ENCODE results near the gene UGT2B17. TPM values are rescaled to one million over a fixed set of nuclear protein-coding genes. Genes with fewer than 3 reads are reported as not detected.
"Not testable (repeated sequence)": the region's sequence is repeated elsewhere in the genome, so short reads cannot be mapped to it uniquely, and the experiment has no call there.

UGT2B17 gene
- total and polyA plus RNA-seq, 2 donors (not counting 3 experiments of a cell fraction or from before 2014, with no cell fraction given): not detected

DNA sequence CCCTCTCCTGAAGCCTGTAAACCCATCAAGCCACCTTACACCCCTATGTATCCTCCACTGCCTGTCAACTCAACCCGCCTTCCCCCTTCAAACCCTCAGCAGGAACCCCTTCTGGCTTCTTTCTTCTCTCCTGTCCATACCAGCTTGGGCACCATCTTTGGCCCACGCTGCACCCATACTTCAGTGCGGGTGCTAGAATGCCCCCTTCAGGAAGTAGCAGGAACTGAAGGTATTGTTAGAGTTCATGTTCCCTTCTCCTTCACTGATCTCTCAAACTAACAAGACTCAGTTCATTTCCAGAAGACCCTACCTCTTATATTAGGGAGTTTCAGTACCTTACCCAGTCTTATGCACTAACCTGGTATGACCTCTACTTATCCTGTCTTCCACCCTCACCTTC lies 1.5 kb upstream of the UGT2B17 start:
- POLR2A ChIA-PET: no interaction called here
- FAIRE-seq: no peak
- no peaks in the 10 kb centered on the region for H4K20me1 ChIP-seq (replicated peaks; ENCODE audit: control insufficient read depth, extremely low read depth, insufficient read depth, low read length)
- dilution Hi-C loops (cut with MboI; ENCODE audit: extremely low pct_ligation_motif_present, low sequenced_read_pairs): no loop called here
- no peak for DNase-seq (ENCODE audit: low read depth, low spot score)
- H3K79me2 ChIP-seq (ENCODE audit: control insufficient read depth, insufficient read depth, low read length): no peaks in the 10 kb centered on the region
- CTCF ChIA-PET: no interaction called here
- H3K4me2 ChIP-seq (ENCODE audit: insufficient read depth, low read length): no peak overlapping the region
- H3K36me3 ChIP-seq (ENCODE audit: control insufficient read depth in 2 of 2, extremely low read depth in 1 of 2, insufficient read depth in 2 of 2, low read length in 2 of 2): no peaks in the 10 kb centered on the region
- TF ChIP-seq EZH2 (IDR thresholded peaks at IDR 0.05; ENCODE audit: borderline replicate concordance, low read depth, low read length, severe bottlenecking): no peak
- no peak for TF ChIP-seq MYC (IDR thresholded peaks at IDR 0.05; ENCODE audit: low read depth, low read length)
- TF ChIP-seq, protein P1, sequence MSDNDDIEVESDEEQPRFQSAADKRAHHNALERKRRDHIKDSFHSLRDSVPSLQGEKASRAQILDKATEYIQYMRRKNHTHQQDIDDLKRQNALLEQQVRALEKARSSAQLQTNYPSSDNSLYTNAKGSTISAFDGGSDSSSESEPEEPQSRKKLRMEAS (IDR thresholded peaks at IDR 0.05; ENCODE audit: insufficient read depth, insufficient read length): no peak
- no peak for TF ChIP-seq GATA2 (IDR thresholded peaks at IDR 0.05; ENCODE audit: insufficient read depth, insufficient read length, low read depth, low read length)
- TF ChIP-seq POLR2A (IDR thresholded peaks at IDR 0.05; ENCODE audit: low read depth, low read length): no peak
- TF ChIP-seq POLR2AphosphoS5 (IDR thresholded peaks at IDR 0.05; ENCODE audit: insufficient read depth, low read depth, low read length): no peak
- no peak for TF ChIP-seq FOS (IDR thresholded peaks at IDR 0.05; ENCODE audit: borderline replicate concordance, insufficient read depth, low read length)
- TF ChIP-seq, protein P2, sequence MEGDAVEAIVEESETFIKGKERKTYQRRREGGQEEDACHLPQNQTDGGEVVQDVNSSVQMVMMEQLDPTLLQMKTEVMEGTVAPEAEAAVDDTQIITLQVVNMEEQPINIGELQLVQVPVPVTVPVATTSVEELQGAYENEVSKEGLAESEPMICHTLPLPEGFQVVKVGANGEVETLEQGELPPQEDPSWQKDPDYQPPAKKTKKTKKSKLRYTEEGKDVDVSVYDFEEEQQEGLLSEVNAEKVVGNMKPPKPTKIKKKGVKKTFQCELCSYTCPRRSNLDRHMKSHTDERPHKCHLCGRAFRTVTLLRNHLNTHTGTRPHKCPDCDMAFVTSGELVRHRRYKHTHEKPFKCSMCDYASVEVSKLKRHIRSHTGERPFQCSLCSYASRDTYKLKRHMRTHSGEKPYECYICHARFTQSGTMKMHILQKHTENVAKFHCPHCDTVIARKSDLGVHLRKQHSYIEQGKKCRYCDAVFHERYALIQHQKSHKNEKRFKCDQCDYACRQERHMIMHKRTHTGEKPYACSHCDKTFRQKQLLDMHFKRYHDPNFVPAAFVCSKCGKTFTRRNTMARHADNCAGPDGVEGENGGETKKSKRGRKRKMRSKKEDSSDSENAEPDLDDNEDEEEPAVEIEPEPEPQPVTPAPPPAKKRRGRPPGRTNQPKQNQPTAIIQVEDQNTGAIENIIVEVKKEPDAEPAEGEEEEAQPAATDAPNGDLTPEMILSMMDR (IDR thresholded peaks at IDR 0.05; ENCODE audit: extremely low read depth in 1 of 2, insufficient read depth in 1 of 2, low read depth in 1 of 2, low read length in 2 of 2): no peak
- no peak overlapping the region for H3K27ac ChIP-seq (ENCODE audit: insufficient read depth, low read depth, low read length)
- H3K9me1 ChIP-seq (replicated peaks; ENCODE audit: control insufficient read depth, extremely low read depth, insufficient read depth, low read length): no peaks in the 10 kb centered on the region
- H3K4me3 ChIP-seq (replicated peaks in 1 of 3; ENCODE audit: insufficient read depth in 1 of 3, low read depth in 1 of 3, low read length in 3 of 3): no peak overlapping the region
- H3K27me3 ChIP-seq (ENCODE audit: control insufficient read depth in 2 of 2, insufficient read depth in 2 of 2, low read length in 2 of 2): no peaks in the 10 kb centered on the region
- no peak overlapping the region for H2AFZ ChIP-seq (ENCODE audit: low read depth, low read length)
- H3K9ac ChIP-seq (replicated peaks; ENCODE audit: extremely low read depth, insufficient read depth, low read length): no peak overlapping the region
- H3K9me3 ChIP-seq (replicated peaks; ENCODE audit: control insufficient read depth, insufficient read depth, low read length): peaks cover 5% of the 10 kb centered on the region
- BruUV-seq (replicated peaks): no TSS peak
- intact Hi-C loops (cut with micrococcal nuclease): no loop called here
- no peaks in the 10 kb centered on the region for H3K4me1 ChIP-seq (ENCODE audit: control insufficient read depth, extremely low read depth, insufficient read depth, low read length)

DNA sequence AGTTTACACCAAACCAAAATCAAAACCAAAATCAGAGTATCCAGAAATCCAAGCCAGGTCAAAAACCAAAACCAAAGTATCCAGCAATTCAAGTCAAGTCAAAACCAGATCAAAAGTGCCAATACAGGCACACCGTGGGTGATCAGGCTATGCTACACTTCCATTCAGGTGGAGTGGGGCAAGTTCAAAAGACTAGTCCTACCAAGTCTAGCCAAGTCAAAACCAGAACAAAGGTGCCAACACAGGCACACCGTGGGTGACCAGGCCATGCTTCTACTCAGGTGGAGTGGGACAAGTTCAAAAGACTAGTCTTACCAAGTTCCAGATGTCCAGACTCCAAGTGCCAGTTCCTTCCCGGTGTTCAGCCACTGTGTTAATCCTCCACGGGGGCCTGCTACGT lies 486 bp downstream of the UGT2B17 start:
- H3K4me2 ChIP-seq (ENCODE audit: insufficient read depth, low read length); H3K9me1 ChIP-seq (replicated peaks; ENCODE audit: control insufficient read depth, extremely low read depth, insufficient read depth, low read length); H3K4me1 ChIP-seq (ENCODE audit: control insufficient read depth, extremely low read depth, insufficient read depth, low read length); H3K9ac ChIP-seq (replicated peaks; ENCODE audit: extremely low read depth, insufficient read depth, low read length); BruUV-seq (replicated peaks); FAIRE-seq; H3K9me3 ChIP-seq (replicated peaks; ENCODE audit: control insufficient read depth, insufficient read depth, low read length); DNase-seq (ENCODE audit: low read depth, low spot score); intact Hi-C loops (cut with micrococcal nuclease); CTCF ChIA-PET; H2AFZ ChIP-seq (ENCODE audit: low read depth, low read length); H4K20me1 ChIP-seq (replicated peaks; ENCODE audit: control insufficient read depth, extremely low read depth, insufficient read depth, low read length); H3K4me3 ChIP-seq (replicated peaks in 1 of 3; ENCODE audit: insufficient read depth in 1 of 3, low read depth in 1 of 3, low read length in 3 of 3); H3K27me3 ChIP-seq (ENCODE audit: control insufficient read depth in 2 of 2, insufficient read depth in 2 of 2, low read length in 2 of 2); H3K79me2 ChIP-seq (ENCODE audit: control insufficient read depth, insufficient read depth, low read length); dilution Hi-C loops (cut with MboI; ENCODE audit: extremely low pct_ligation_motif_present, low sequenced_read_pairs); H3K36me3 ChIP-seq (ENCODE audit: control insufficient read depth in 2 of 2, extremely low read depth in 1 of 2, insufficient read depth in 2 of 2, low read length in 2 of 2); H3K27ac ChIP-seq (ENCODE audit: insufficient read depth, low read depth, low read length); POLR2A ChIA-PET: not testable (repeated sequence)

Measured in endothelial cell of umbilical vein (primary cell).